Caki2 (cell line): ENCODE data around the gene DCAF4. TPM values are rescaled to one million over a fixed set of nuclear protein-coding genes. Genes with fewer than 3 reads are reported as not detected.
"Not testable (repeated sequence)": the region's sequence is repeated elsewhere in the genome, so short reads cannot be mapped to it uniquely, and the experiment has no call there.

Source experiments
- DNase-seq: peaks from one replicate; pipeline ENCODE4 v3.0.0-alpha.2; 2015; ENCODE audit warnings: low read depth
- in situ Hi-C: cut with HindIII; loops from 2 replicates; pipeline ENCODE4 v1.10.0; 2016; ENCODE audit warnings: low sequenced_read_pairs, low pct_unique_long_range_greater_than_20kb, mixed read lengths
- total RNA-seq: library from RNA; depleted of rRNA; stranded (reverse); fragments of >200 nt; shearing (Covaris generic); gene quantifications from 2 replicates; pipeline ENCODE4 v1.2.3, GENCODE V29; 2014; ENCODE audit warnings: low replicate concordance

The DCAF4 gene
- total RNA-seq, 1 experiment from 2014 or later, result 9.4 TPM

GRCh38 chr14:72956741-72957140 lies 30.5 kb downstream of the DCAF4 start:
- DNase-seq, in situ Hi-C loops: not testable (repeated sequence)

DNA sequence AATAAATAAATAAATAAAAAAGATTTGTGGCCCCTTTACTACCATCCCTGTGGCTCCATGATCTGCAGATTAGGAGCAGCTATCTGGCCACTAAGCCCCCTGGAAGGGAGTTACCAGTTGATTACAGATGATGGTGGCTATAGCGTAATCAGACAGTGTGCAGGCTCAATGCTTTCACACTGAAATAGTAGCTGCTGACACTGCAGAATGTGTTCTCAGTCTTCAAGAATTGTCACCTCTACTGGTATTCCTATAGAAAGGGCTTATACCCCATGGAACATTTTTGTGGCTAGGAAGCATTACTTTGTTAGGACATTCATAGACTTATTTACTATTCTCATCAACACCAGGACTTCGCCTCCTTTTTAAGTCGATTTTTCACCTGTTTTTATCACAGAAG lies 30.9 kb downstream of the DCAF4 start:
- in situ Hi-C loops, result no loop called here
- DNase-seq, result no peak

- in situ Hi-C loops, result no loop called here
- no peak for DNase-seq
These were observed 32.3 kb downstream of the DCAF4 start for GRCh38 chr14:72958548-72958947.

GRCh38 chr14:72961016-72961415 lies 34.8 kb downstream of the DCAF4 start:
- DNase-seq, in situ Hi-C loops: not testable (repeated sequence)

DNA sequence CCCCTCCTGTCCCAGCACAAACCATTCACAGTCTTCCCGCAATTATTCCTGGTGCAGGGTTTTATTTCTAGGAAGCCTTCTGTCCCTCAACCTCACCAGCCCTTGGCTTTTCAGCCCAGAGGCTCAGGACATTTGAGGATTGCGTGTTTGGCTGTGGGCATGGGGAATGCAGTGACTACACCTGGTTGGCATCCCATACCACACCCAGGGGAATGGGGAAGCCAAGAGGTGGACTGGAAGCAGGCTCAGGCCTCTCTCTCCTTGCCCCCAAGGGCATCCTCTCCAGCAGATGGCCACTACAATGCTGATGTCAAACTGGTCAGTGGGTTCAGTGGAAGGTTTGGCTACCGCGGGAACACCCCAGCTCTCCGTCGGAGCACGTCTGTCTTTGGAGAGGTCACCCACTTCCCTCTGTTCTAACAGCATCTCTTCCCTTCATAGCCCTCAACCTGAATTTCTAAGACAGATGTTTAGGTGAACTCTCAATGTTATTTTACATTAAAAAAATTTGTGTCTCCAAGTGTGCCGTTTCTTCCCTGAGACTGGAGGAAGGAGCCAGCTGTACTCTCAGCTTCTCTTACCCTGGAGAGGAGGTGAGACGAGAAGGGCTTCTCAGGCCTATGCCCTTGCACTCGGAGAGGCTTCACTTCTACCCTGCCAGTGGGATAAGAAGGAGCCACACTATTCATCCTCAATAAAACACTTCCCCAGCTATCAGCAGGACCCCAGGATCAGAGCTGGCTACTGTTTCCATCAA lies 35.5 kb downstream of the DCAF4 start:
- in situ Hi-C loops, result no loop called here
- peak; percentile 41 for DNase-seq

DNA sequence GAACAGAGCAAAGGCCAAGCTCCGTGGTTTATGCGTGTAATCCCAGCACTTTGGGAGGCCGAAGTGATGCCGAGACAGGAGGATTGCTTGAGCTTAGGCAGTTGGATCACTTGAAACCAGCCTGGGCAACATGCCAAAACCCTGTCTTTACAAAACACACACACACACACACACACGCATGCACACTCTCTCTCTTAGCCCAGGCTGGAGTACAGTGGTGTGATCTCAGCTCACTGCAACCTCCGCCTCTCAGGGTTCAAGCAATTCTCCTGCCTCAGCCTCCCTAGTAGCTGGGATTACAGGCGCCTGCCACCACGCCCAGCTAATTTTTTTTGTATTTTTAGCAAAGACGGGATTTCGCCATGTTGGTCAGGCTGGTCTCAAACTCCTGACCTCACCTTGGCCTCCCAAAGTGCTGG lies 36.1 kb downstream of the DCAF4 start:
- DNase-seq, result peak; percentile 33
- in situ Hi-C loops, result not testable (repeated sequence)

DNA sequence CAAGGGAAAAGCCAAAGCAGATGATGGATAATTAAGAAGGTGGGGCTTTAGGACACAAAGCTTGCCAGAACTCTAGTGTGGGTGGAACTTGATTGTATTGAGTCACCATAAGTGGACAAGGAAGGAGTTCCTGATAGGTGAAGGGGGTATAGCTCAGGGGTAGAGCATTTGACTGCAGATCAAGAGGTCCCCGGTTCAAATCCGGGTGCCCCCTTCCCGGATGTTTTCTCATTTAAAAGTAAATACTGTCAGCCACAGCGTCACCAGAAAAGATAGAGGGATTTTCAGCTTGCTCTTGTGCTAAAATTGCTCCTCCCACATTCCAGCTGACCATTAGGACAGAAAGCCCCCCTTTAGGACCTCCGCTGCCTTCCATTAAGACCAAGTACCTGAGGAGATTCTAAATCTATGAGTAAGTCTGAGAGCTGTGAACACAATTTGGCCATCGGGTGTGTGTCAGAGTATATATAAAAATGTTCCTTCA lies 36.6 kb downstream of the DCAF4 start:
- in situ Hi-C loops, result no loop called here
- peak; percentile 83 for DNase-seq

- no peak for DNase-seq
- in situ Hi-C loops, result no loop called here
These were observed 39.0 kb downstream of the DCAF4 start for GRCh38 chr14:72965249-72965648.

DNA sequence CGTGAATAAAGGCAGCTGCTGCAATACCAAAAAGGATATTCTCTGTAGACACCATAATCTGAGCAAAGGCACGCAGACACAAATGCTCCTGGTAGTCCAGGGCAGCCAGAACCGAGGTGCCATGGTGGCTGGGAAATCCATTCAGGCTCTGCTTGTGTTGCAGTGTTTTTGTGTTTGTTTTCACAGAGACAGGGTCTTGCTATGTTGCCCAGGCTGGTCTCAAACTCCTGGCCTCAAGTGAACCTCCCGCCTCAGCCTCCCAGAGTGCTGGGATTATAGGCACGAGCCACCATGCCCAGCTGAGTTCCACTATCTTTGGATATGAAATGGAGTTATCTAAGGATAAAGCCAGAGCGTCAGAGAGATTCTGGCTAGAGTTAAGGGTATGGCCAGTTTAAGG lies 39.8 kb downstream of the DCAF4 start:
- no peak for DNase-seq
- in situ Hi-C loops, result no loop called here

- no peak for DNase-seq
- in situ Hi-C loops, result no loop called here
These were observed 42.1 kb downstream of the DCAF4 start for GRCh38 chr14:72968316-72968715.

GRCh38 chr14:72970058-72970630 lies 43.9 kb downstream of the DCAF4 start:
- DNase-seq, result no peak
- in situ Hi-C loops, result no loop called here

DNA sequence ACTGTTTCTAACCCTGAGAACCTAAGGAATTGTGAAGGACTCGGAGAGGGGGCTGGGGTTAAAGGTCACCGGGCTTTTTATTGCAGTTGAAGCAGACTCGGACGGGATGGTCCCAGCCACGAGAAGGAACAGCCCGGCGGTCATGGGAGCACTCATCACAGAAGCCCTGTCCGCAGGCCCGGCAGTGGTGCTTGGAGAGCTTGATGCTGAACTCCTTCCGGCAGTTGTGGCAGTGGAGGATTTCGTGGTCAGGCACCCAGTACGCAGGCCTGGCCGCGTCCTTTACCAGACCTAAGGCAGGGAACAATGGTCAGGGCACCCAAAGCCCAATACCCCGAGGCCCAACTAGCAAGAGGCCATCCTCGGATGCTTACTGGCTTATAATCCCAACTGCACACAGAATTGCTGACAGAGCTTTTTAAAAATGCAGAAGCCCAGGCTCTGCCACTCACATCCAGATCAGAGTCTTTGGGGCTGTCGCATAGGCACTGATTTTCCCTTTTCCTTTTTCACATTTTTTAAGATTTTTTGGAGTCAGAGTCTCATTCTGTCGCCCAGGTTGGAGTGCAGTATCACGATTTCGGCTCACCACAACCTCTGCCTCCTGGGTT lies 44.7 kb downstream of the DCAF4 start:
- in situ Hi-C loops, result no loop called here
- DNase-seq, result no peak

DNA sequence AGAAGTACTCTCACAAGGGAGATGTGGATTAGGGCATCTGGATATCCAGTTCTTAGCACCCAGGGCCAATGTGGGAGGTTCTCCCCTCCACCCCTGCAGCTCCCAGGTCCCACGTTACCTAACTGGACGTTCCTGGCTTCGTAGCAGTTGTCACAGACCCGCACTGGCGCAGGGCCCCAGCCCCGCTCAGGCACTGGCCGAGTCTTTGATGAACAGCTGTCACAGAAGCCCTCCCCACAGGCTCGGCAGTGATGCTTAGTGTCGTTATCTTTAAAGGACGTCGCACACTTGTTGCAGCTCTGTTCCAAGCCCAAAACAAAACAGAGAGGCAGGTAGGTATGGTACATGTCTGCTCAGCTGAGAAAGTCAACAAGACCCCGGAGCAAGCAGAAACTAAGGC lies 48.4 kb downstream of the DCAF4 start:
- DNase-seq, result no peak
- in situ Hi-C loops, result no loop called here

DNA sequence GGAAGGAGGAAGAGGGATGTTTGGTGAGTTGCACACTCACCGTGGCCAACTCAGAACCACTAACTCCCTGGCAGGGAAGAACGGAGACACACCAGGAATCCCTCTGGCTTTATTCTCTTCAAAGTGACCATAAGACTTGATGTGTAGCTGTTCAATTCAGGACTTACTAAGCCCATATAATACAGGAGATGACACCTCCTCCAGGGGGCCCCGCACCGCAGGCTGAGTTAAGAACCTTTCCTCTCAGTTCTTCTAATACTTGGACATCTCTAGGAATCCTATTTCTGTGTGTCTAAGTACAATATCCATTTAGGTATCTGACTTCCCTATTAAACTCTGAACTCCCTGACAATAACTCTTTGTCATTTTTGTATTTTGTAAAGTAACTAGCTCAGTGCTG lies 49.5 kb downstream of the DCAF4 start:
- DNase-seq, result no peak
- in situ Hi-C loops, result no loop called here

- in situ Hi-C loops, result no loop called here
- no peak for DNase-seq
These were observed 52.6 kb downstream of the DCAF4 start for GRCh38 chr14:72978856-72979255.

- in situ Hi-C loops, result no loop called here
- no peak for DNase-seq
These were observed 54.6 kb downstream of the DCAF4 start for GRCh38 chr14:72980863-72981262.

- DNase-seq, result no peak
- in situ Hi-C loops, result no loop called here
These were observed 56.0 kb downstream of the DCAF4 start for GRCh38 chr14:72982146-72982708.

DNA sequence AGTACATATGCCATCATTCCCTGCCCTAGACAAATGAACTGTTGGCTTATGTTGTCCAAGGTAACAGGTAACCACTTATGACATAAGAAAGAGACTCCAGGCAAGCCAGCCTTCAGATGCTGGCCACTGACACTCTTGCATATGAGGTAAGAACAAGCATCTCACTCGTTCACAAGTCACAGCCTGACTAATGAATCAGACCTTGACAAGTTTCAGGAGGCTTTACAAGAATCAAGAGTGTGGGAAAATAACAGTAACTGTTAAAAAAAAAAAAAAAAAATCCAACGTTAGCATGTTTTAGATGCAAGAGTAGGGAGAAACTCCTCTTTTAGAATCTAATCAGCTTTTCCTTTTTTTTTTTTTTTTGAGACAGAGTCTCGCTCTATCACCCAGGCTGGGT lies 60.0 kb downstream of the DCAF4 start:
- in situ Hi-C loops, result no loop called here
- DNase-seq, result no peak

DNA sequence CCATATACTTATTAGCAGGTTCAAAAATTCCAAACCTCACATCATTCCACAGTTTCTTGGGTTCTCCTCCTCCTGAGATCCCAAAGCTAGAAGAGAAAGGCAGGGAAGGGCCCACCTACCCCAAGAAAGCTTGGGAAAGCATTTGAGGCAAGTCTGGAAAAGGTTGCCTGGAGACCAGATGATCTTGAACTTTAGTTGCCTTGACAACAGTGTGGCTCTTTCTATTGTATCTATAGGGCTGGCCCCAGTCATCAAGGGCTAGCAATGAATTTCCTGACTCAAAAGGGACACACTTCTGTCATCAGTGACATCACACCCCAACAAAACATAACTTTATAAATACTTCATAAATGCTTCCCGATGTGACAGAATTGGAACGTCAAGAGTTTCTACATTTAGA lies 60.6 kb downstream of the DCAF4 start:
- no peak for DNase-seq
- in situ Hi-C loops, result no loop called here
